DOHH2 (cell line): ENCODE measurements around the gene PROX2.

ENCODE experiments used
- EZH2phosphoT487 ChIP-seq: fragments of 200-600 bp; sonication (generic); IDR thresholded peaks from 2 replicates; pipeline ENCODE4 v1.6.1; 2017; ENCODE audit warnings: borderline replicate concordance, mild to moderate bottlenecking, antibody characterized with exemption, low read length, moderate library complexity, mixed read lengths
- TF ChIP-seq, protein P1 (sequence below): fragments of 200-600 bp; sonication (generic); IDR thresholded peaks from one replicate; pipeline ENCODE4 v1.5.1; 2014; ENCODE audit warnings: antibody characterized with exemption, mild to moderate bottlenecking, low read depth, low read length; ENCODE audit not compliant: poor library complexity, severe bottlenecking

DNA sequence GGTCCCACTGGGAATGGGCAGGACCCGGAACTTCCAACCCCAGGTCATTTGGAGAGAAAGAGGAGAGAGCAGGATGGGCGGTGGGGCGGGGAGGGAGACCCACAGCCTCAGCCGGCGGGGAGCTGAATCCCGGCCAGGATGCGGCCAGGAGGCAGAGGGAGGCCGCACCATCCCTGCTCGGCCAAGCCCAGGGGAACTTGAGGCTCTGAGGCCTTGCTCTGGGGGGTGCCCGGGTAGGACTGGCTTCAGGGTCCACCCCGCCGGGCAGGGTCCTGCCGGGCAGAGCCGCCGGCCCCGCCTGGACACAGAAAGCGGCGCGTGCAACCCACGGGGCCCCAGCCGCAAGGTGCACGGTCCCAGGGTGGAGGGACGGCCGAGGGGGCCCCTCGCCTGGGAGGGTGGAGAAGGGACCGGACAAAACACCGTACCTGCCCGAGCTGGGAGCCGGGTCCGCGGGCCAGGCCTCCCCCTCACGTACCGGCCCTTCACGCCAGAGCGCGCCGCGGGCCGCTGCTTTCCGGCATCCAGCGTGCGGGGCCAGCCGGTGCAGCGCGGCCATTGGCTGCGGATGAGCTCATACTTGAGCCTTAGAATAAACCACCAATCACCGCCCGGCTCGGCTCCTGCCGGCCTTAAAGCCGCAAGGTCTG is 46.9 kb upstream of the PROX2 start, which contains the start of gene RPS6KL1:
- TF ChIP-seq, protein P1, sequence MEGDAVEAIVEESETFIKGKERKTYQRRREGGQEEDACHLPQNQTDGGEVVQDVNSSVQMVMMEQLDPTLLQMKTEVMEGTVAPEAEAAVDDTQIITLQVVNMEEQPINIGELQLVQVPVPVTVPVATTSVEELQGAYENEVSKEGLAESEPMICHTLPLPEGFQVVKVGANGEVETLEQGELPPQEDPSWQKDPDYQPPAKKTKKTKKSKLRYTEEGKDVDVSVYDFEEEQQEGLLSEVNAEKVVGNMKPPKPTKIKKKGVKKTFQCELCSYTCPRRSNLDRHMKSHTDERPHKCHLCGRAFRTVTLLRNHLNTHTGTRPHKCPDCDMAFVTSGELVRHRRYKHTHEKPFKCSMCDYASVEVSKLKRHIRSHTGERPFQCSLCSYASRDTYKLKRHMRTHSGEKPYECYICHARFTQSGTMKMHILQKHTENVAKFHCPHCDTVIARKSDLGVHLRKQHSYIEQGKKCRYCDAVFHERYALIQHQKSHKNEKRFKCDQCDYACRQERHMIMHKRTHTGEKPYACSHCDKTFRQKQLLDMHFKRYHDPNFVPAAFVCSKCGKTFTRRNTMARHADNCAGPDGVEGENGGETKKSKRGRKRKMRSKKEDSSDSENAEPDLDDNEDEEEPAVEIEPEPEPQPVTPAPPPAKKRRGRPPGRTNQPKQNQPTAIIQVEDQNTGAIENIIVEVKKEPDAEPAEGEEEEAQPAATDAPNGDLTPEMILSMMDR, result no peak
- TF ChIP-seq EZH2phosphoT487, result no peak
